Non-pigmented ciliary epithelial cell (primary cell): ENCODE results near the gene METTL15.
A peak's percentile ranks its signal among the peaks of the same experiment; 100 is the strongest.
"Not testable (repeated sequence)": the region's sequence is repeated elsewhere in the genome, so short reads cannot be mapped to it uniquely, and the experiment has no call there.

ENCODE experiments used
- DNase-seq: peaks from one replicate; pipeline ENCODE4 v3.0.0-alpha.2; 2010; ENCODE audit warnings: low read depth

The METTL15 gene

GRCh38 chr11:28209906-28210305 lies 101.7 kb downstream of the METTL15 start:
- DNase-seq, result no peak

DNA sequence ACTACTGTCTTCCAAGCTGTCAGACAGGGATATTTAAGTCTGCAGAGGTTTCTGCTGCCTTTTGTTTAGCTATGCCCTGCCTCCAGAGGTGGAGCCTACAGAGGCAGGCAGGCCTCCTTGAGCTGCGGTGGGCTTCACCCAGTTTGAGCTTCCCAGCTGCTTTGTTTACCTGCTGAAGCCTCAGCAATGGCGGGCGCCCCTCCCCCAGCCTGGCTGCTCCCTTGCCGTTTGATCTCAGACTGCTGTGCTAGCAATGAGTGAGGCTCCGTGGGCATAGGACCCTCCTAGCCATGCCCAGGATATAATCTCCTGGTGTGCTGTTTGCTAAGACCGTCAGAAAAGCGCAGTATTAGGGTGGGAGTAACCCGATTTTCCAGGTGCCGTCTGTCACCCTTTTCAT lies 113.9 kb downstream of the METTL15 start:
- DNase-seq, result not testable (repeated sequence)

- no peak for DNase-seq
Observed at GRCh38 chr11:28223577-28223976, 115.4 kb downstream of the METTL15 start.

GRCh38 chr11:28223994-28224393 lies 115.8 kb downstream of the METTL15 start:
- no peak for DNase-seq

GRCh38 chr11:28227460-28227859 lies 119.3 kb downstream of the METTL15 start:
- no peak for DNase-seq

- DNase-seq, result no peak
Observed at GRCh38 chr11:28228196-28228895, 120.2 kb downstream of the METTL15 start.

DNA sequence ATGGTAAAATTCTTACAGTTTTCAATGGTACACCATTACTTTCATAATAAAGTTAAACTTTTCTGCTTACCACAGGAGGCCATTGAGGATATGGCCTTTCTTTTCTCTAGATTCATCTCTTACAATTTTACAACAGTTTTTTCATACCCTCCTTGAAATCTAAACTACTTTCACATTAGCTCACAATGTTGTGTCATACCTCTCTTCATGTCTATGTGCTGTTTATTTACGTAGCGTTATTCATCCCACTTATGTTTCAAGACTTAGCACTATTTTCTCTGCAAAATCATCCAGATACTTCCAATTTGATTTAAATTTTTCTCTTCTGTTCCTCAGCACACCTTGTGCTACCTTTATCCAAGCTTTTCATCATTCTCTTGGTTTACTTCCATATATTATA lies 123.3 kb downstream of the METTL15 start:
- no peak for DNase-seq

- no peak for DNase-seq
Observed at GRCh38 chr11:28232649-28233048, 124.5 kb downstream of the METTL15 start.

DNA sequence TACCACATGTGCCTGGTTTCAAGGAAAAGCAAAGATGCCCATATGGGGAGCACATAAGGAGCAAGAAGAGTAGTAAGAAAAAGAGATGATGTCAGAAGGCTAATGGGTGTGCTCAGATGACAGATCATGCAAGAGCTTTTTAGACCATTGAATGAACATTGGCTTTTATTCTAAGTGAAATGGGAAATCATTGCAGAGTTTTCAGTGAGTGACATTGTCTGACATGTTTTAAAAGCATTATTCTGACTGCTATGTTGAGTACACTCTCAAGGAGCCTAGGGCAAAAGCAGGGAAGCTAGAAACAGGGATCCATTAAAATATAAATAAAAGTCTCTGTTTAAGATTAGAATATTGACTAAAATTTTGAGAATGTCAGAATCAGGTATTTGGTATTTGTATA lies 133.6 kb downstream of the METTL15 start:
- DNase-seq, result no peak

GRCh38 chr11:28242596-28242995 lies 134.4 kb downstream of the METTL15 start:
- DNase-seq, result no peak

- DNase-seq, result no peak
Observed at GRCh38 chr11:28243061-28243460, 134.9 kb downstream of the METTL15 start.

DNA sequence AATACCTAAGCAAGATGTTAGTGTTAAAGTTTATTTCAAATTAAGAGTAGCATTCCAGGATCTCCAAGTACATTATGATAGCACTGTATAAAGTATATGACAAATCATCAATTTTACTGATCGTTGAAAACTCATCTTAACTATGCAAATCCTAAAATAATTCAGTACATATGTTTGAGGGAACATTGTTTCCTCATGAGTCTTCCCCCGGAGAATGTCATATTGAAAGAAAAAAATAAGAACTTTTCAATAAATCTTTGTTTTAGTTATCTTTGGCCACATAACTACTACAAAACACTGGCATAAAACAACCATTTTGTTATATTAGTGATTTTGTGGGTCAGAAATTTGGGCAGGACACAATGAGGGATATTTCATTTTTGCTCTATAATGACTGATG lies 135.4 kb downstream of the METTL15 start:
- no peak for DNase-seq

DNA sequence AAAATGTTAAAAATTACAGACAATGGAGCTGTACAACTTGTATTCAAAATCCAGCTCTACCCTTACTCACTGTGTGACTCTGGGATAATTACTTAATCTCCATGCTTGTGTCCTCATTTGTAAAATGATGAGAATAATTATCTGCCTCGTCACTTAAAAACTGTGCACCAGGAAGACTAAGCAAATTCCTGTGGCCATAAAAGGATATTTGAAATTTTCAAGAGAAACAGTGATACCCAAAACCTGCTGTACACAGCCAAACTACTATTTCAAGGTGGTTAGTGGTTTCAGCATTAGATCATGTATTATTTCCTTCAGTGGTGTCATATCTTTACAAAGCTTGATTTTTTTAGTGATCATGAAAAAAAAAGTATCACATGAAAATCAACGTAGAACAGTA lies 136.9 kb downstream of the METTL15 start:
- DNase-seq, result no peak

GRCh38 chr11:28250192-28250591 lies 142.0 kb downstream of the METTL15 start:
- no peak for DNase-seq

GRCh38 chr11:28251257-28251656 lies 143.1 kb downstream of the METTL15 start:
- DNase-seq, result no peak

GRCh38 chr11:28257761-28258160 lies 149.6 kb downstream of the METTL15 start:
- DNase-seq, result no peak

GRCh38 chr11:28259177-28259843 lies 151.1 kb downstream of the METTL15 start:
- no peak for DNase-seq

GRCh38 chr11:28268925-28269324 lies 160.7 kb downstream of the METTL15 start:
- DNase-seq, result no peak

DNA sequence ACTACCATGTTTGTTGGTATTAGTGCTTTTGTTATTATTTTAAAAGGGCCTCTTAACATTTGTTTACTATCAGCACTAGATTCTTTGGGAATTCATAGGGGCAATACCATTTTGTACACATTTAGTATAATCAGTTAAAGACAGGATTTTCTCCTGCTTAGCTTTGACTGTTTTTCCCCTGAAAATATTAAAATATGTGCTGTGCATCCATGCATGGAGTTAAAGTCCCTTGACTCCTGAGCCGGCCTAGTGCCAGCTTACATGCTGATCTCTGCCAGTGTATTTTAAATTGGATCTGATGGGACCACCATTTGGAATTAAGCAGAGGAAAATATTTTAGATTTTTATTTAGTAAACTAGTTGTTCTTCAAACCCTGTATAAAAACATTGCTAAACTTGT lies 161.4 kb downstream of the METTL15 start:
- DNase-seq, result no peak

DNA sequence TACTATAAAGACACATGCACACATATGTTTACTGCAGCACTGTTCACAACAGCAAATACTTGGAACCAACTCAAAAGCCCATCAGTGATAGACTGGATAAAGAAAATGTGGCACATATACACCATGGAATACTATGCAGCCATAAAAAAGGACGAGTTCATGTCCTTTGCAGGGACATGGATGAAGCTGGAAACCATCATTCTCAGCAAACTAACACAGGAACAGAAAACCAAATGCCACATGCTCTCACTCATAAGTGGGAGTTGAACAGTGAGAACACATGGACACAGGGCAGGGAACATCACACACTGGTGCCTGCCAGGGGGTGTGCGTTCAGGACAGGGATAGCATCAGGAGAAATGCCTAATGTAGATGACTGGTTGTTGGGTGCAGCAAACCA lies 164.1 kb downstream of the METTL15 start:
- not testable (repeated sequence) for DNase-seq

GRCh38 chr11:28274216-28274615 lies 166.0 kb downstream of the METTL15 start:
- no peak for DNase-seq

DNA sequence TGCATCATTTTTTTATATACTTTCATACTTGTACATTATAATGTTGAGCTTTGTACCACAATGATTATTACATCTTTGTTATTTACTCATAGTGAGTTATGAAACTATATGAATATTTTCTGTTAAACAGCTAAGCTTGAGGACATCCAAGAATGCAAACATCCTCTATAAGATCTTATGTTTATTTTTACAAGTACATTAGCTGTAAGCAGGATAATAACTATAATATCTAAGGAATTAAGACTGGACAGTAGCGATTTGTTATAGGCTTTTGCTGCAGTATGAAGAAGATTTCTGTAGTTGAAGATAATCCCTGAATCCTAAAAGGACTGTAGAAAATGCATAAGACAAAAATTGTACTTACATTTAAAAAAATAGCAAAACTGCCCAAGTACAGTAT lies 176.0 kb downstream of the METTL15 start:
- DNase-seq, result no peak

GRCh38 chr11:28289444-28289843 lies 181.3 kb downstream of the METTL15 start:
- peak; percentile 24 for DNase-seq

DNA sequence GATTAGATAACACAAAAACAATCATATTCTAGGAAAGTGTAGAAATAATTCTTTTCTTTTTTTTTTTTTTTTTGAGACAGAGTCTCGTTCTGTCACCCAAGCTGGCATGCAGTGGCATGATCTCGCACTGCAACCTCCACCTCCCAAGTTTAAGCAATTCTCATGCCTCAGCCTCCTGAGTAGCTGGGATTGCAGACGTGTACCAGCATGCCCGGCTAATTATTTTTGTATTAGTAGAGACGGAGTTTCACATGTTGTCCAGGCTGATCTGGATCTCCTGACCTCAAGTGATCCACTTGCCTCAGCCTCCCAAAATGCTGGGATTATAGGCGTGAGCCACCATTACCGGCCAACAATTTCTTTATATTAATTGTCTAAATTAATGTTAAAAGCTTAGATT lies 182.8 kb downstream of the METTL15 start:
- not testable (repeated sequence) for DNase-seq
